ENCODE data around the gene TMCC3. TPM values are rescaled to one million over a fixed set of nuclear protein-coding genes. Genes with fewer than 3 reads are reported as not detected.

Gene TMCC3
- total RNA-seq, 3 donors from 2014 or later (not counting 1 experiment from before 2014, with no cell fraction given), result 20.1 to 29.3 (median 21.6) TPM

GRCh38 chr12:94621662-94622359, 28.5 kb downstream of the TMCC3 start:
- peak in 1 of 2 donors; percentile 63 for DNase-seq
- TF ChIP-seq CTCF (IDR thresholded peaks at IDR 0.05), result no peak
- Mint-ChIP-seq H3K27ac (peak overlapping the region; percentile 88 to 89), H3K36me3 (no peaks in the 10 kb centered on the region), H3K27me3 (ENCODE audit: low read depth in 2 of 2) (no peaks in the 10 kb centered on the region), H3K9me3 (no peaks in the 10 kb centered on the region), H3K4me3 (peak overlapping the region; percentile 82), H3K4me1 (peaks cover 24 to 30% of the 10 kb centered on the region in 2 donors)
- H3K4me1 ChIP-seq (ENCODE audit: control insufficient read depth, insufficient read depth, low read length), result peaks cover 7% of the 10 kb centered on the region
- H3K36me3 ChIP-seq (ENCODE audit: control insufficient read depth, insufficient read depth, low read length), result no peaks in the 10 kb centered on the region
- no peaks in the 10 kb centered on the region for H3K27me3 ChIP-seq (ENCODE audit: control insufficient read depth, insufficient read depth, low read length)
- peak overlapping the region; percentile 54 for H3K27ac ChIP-seq (ENCODE audit: low read length)
- WGBS (ENCODE audit: insufficient coverage), result 62% methylated on average over 5 of the region's 7 CpGs
- no peaks in the 10 kb centered on the region for H3K9me3 ChIP-seq (ENCODE audit: control insufficient read depth, insufficient read depth, low read length)
- peak overlapping the region; percentile 10 for H3K4me3 ChIP-seq (ENCODE audit: low read length)
- ATAC-seq, result peak; percentile 90 to 95 (median 95)
- intact Hi-C loops (cut with micrococcal nuclease), result loop anchor here (1.0 kb wide), 1 partner anchor 22 kb away; no protein-coding TSS in a partner anchor

- intact Hi-C loops (cut with micrococcal nuclease), result loop anchor here (1.0 kb wide), 1 partner anchor 24 kb away; no protein-coding TSS in a partner anchor
These were observed 29.7 kb downstream of the TMCC3 start for GRCh38 chr12:94620621-94621020.

GRCh38 chr12:94618995-94619695, 31.2 kb downstream of the TMCC3 start:
- no peak for TF ChIP-seq CTCF (IDR thresholded peaks at IDR 0.05)
- H3K36me3 ChIP-seq (ENCODE audit: control insufficient read depth, insufficient read depth, low read length), result no peaks in the 10 kb centered on the region
- ATAC-seq (no peak), DNase-seq (peak in 1 of 2 donors; percentile 14)
- intact Hi-C loops (cut with micrococcal nuclease), result no loop called here
- no peaks in the 10 kb centered on the region for H3K27me3 Mint-ChIP-seq (ENCODE audit: low read depth in 2 of 2)
- peaks cover 18 to 24% of the 10 kb centered on the region in 2 donors for H3K4me1 Mint-ChIP-seq
- no peaks in the 10 kb centered on the region for H3K27me3 ChIP-seq (ENCODE audit: control insufficient read depth, insufficient read depth, low read length)
- H3K4me3 Mint-ChIP-seq, result no peak overlapping the region
- WGBS (ENCODE audit: insufficient coverage), result 77% methylated on average over 6 of the region's 6 CpGs
- H3K9me3 ChIP-seq (ENCODE audit: control insufficient read depth, insufficient read depth, low read length), result no peaks in the 10 kb centered on the region
- H3K4me1 ChIP-seq (ENCODE audit: control insufficient read depth, insufficient read depth, low read length), result peaks cover 10% of the 10 kb centered on the region
- no peak overlapping the region for H3K27ac ChIP-seq (ENCODE audit: low read length)
- no peaks in the 10 kb centered on the region for H3K36me3 Mint-ChIP-seq
- no peak overlapping the region for H3K4me3 ChIP-seq (ENCODE audit: low read length)
- no peaks in the 10 kb centered on the region for H3K9me3 Mint-ChIP-seq
- H3K27ac Mint-ChIP-seq, result no peak overlapping the region

More at GRCh38 chr12:94620621-94621020, 29.7 kb downstream of the TMCC3 start:
- H3K27me3 ChIP-seq (ENCODE audit: control insufficient read depth, insufficient read depth, low read length), result no peaks in the 10 kb centered on the region
- no peak overlapping the region for H3K27ac ChIP-seq (ENCODE audit: low read length)
- no peak overlapping the region for H3K4me3 Mint-ChIP-seq
- no peaks in the 10 kb centered on the region for H3K36me3 ChIP-seq (ENCODE audit: control insufficient read depth, insufficient read depth, low read length)
- H3K4me1 ChIP-seq (ENCODE audit: control insufficient read depth, insufficient read depth, low read length), result peaks cover 7% of the 10 kb centered on the region
- TF ChIP-seq CTCF (IDR thresholded peaks at IDR 0.05), result no peak
- H3K27ac Mint-ChIP-seq, result peak overlapping the region; percentile 88 to 89
- no peaks in the 10 kb centered on the region for H3K27me3 Mint-ChIP-seq (ENCODE audit: low read depth in 2 of 2)
- DNase-seq (no peak), ATAC-seq (no peak)
- H3K36me3 Mint-ChIP-seq, result no peaks in the 10 kb centered on the region
- H3K9me3 Mint-ChIP-seq, result no peaks in the 10 kb centered on the region
- no peaks in the 10 kb centered on the region for H3K9me3 ChIP-seq (ENCODE audit: control insufficient read depth, insufficient read depth, low read length)
- H3K4me3 ChIP-seq (ENCODE audit: low read length), result no peak overlapping the region
- WGBS (ENCODE audit: insufficient coverage), result no CpG with 5 or more reads among the region's 3 CpGs
- H3K4me1 Mint-ChIP-seq, result peaks cover 19 to 24% of the 10 kb centered on the region in 2 donors
